Vagina (tissue), 2 donors: Measurements from ENCODE around the gene METTL16. TPM values are rescaled to one million over a fixed set of nuclear protein-coding genes. Genes with fewer than 3 reads are reported as not detected.

ENCODE experiments used
- DNase-seq, 2 donors: peaks; one replicate each; pipeline ENCODE4 v3.0.0-alpha.2; 2017; ENCODE audit errors: extremely low spot score in 2 of 2
- H3K27ac ChIP-seq: fragments of 200-600 bp; sonication (generic); one replicate; pipeline ENCODE4 v1.5.1; 2019
- H3K27me3 ChIP-seq: fragments of 200-600 bp; sonication (generic); one replicate; pipeline ENCODE4 v1.5.1; 2019
- H3K36me3 ChIP-seq, 2 donors: fragments of 200-600 bp; sonication (generic); one replicate each; pipeline ENCODE4 v1.5.1; 2017 to 2019
- H3K4me1 ChIP-seq: fragments of 200-600 bp; sonication (generic); one replicate; pipeline ENCODE4 v1.5.1; 2019
- H3K4me3 ChIP-seq, 2 donors: fragments of 200-600 bp; sonication (generic); 1 replicate in 1 of 2; 2 replicates in 1 of 2; pipeline ENCODE4 v1.5.1; 2016 to 2019
- H3K9me3 ChIP-seq: fragments of 200-600 bp; sonication (generic); one replicate; pipeline ENCODE4 v1.5.1; 2019
- POLR2A ChIP-seq, 2 donors: fragments of 450-650 bp; IDR thresholded peaks; one replicate each; pipeline ENCODE4 v1.6.1; 2017; ENCODE audit warnings: antibody characterized with exemption in 2 of 2, mild to moderate bottlenecking in 2 of 2, moderate library complexity in 2 of 2
- POLR2AphosphoS5 ChIP-seq, 2 donors: sonication (generic); formaldehyde crosslinking; IDR thresholded peaks; one replicate each; pipeline ENCODE4 v1.9.0; 2017; ENCODE audit warnings: antibody characterized with exemption in 2 of 2, mild to moderate bottlenecking in 2 of 2, low read depth in 1 of 2; ENCODE audit not compliant: insufficient read depth in 1 of 2
- intact Hi-C: fragments of 100-400 bp; cut with DNase I; formaldehyde crosslinking; loops from one replicate; pipeline ENCODE4 v1.15.1; 2023
- total RNA-seq: library from RNA; depleted of rRNA; stranded (reverse); fragments of >200 nt; gene quantifications from one replicate; pipeline ENCODE4 v1.2.3, GENCODE V29; 2016
- TF ChIP-seq, protein P1 (sequence below), 3 experiments: fragments of 450-650 bp in 2 of 3; fragments of 200-600 bp in 1 of 3; sonication (generic) in 1 of 3; IDR thresholded peaks; one replicate each; pipeline ENCODE4 v1.5.1; 2017 to 2019; ENCODE audit warnings: antibody characterized with exemption in 3 of 3, mild to moderate bottlenecking in 2 of 3, moderate library complexity in 2 of 3

Gene METTL16
- total RNA-seq, 1 donor from 2014 or later, result 30.4 TPM

DNA sequence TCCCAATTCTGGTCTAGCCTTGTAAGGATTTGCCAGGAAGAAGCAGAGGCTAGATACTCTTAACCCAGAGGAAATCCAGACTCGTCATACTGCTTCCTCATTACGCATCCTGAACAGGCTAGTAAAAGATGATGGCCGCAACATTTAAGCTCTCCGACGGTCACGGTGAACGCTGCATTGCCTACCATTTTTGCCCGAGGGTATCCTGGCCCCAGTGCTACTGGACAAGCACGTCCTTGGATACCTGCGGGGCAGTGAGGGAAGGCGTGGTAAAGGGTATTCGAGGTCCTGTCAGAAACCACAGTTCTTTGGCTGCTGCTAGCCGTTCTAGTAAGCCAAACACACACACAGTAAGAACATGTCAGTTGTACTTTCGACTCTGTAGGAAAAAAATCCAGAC, 36.6 kb downstream of the METTL16 start:
- Histone ChIP-seq H3K36me3 (peaks cover 0 to 40% of the 10 kb centered on the region in 2 donors), H3K27ac (no peak overlapping the region)

DNA sequence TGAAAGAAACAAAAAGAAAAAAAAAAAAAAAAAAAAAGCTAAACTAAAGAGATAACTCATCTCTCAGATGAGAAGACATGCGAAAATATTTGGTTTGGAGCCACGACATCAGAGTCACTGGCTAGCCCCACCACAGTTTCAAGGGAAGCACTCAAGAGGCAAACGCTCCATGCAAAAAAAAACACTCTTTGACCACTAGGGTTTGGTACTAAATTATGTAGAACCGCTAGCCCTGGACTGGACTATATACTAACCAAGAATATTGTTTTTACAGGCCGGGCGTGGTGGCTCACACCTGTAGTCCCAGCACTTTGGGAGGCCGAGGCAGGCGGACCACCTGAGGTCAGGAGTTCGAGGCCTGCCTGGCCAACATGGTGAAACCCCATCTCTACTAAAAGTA, 37.3 kb downstream of the METTL16 start:
- H3K36me3 ChIP-seq, result peaks cover 0 to 40% of the 10 kb centered on the region in 2 donors

More for the DNA sequence above, 36.6 kb downstream of the METTL16 start:
- H3K9me3 ChIP-seq, result no peaks in the 10 kb centered on the region
- no peaks in the 10 kb centered on the region for H3K4me1 ChIP-seq
- TF ChIP-seq POLR2A (IDR thresholded peaks at IDR 0.05) (no peak), POLR2AphosphoS5 (IDR thresholded peaks at IDR 0.05; ENCODE audit: insufficient read depth in 1 of 2, low read depth in 1 of 2) (no peak)
- TF ChIP-seq, protein P1, sequence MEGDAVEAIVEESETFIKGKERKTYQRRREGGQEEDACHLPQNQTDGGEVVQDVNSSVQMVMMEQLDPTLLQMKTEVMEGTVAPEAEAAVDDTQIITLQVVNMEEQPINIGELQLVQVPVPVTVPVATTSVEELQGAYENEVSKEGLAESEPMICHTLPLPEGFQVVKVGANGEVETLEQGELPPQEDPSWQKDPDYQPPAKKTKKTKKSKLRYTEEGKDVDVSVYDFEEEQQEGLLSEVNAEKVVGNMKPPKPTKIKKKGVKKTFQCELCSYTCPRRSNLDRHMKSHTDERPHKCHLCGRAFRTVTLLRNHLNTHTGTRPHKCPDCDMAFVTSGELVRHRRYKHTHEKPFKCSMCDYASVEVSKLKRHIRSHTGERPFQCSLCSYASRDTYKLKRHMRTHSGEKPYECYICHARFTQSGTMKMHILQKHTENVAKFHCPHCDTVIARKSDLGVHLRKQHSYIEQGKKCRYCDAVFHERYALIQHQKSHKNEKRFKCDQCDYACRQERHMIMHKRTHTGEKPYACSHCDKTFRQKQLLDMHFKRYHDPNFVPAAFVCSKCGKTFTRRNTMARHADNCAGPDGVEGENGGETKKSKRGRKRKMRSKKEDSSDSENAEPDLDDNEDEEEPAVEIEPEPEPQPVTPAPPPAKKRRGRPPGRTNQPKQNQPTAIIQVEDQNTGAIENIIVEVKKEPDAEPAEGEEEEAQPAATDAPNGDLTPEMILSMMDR (IDR thresholded peaks at IDR 0.05), result no peak
- no peak for DNase-seq
- no peaks in the 10 kb centered on the region for H3K27me3 ChIP-seq
- intact Hi-C loops, result no loop called here
- no peak overlapping the region for H3K4me3 ChIP-seq

DNA sequence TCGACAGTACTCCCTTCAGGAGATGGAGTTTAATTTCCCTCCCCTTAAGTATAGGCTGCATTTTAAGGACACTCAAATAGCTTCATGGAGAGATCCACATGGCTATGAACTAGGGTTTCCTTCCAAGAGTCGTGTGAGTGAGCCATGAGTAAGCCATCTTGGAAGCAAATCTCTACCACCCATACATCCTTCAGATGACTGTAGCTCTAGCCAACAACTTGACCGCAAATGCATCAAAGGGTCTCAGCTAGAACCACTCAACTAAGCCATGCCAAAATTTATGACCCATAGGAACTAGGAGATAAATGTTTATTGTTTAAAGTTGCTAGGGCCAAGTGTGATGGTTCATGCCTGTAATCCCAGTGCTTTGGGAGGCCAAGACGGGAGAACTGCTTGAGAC, 43.4 kb downstream of the METTL16 start:
- DNase-seq, result no peak
- Histone ChIP-seq H3K27ac (no peak overlapping the region), H3K4me1 (no peaks in the 10 kb centered on the region), H3K27me3 (no peaks in the 10 kb centered on the region), H3K36me3 (peaks cover 0 to 41% of the 10 kb centered on the region in 2 donors), H3K4me3 (no peak overlapping the region), H3K9me3 (no peaks in the 10 kb centered on the region)
- no peak for TF ChIP-seq POLR2AphosphoS5 (IDR thresholded peaks at IDR 0.05; ENCODE audit: insufficient read depth in 1 of 2, low read depth in 1 of 2)
- intact Hi-C loops, result no loop called here

More for the DNA sequence above, 37.3 kb downstream of the METTL16 start:
- TF ChIP-seq, protein P1 (IDR thresholded peaks at IDR 0.05), result no peak
- no peak for TF ChIP-seq POLR2A (IDR thresholded peaks at IDR 0.05)
- TF ChIP-seq POLR2AphosphoS5 (IDR thresholded peaks at IDR 0.05; ENCODE audit: insufficient read depth in 1 of 2, low read depth in 1 of 2), result no peak
- no peak for DNase-seq
- Histone ChIP-seq H3K27me3 (no peaks in the 10 kb centered on the region), H3K4me1 (no peaks in the 10 kb centered on the region), H3K27ac (no peak overlapping the region), H3K4me3 (no peak overlapping the region), H3K9me3 (no peaks in the 10 kb centered on the region)
- intact Hi-C loops, result no loop called here

DNA sequence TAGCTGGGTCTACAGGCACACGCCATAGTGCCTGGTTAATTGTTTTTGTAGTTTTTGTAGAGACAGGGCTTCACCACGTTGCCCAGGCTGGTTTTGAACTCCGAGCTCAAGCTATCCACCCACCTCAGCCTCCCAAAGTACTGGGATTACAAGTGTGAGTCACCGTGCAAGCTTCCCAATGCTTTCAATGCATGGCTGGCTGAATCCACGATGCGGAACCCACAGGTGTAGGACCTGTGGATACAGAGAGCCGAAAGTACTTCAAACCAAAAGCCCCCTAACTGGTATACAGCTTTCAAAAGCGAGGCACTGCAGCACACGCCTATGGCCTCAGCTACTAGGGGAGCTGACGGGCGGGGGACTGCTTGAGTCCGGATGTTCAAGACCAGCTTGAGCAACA, 44.8 kb downstream of the METTL16 start:
- no peaks in the 10 kb centered on the region for H3K27me3 ChIP-seq
- peaks cover 0 to 47% of the 10 kb centered on the region in 2 donors for H3K36me3 ChIP-seq
- H3K27ac ChIP-seq, result no peak overlapping the region
- DNase-seq, result no peak
- H3K4me1 ChIP-seq, result no peaks in the 10 kb centered on the region
- H3K9me3 ChIP-seq, result no peaks in the 10 kb centered on the region
- intact Hi-C loops, result no loop called here
- H3K4me3 ChIP-seq, result no peak overlapping the region
- TF ChIP-seq POLR2AphosphoS5 (IDR thresholded peaks at IDR 0.05; ENCODE audit: insufficient read depth in 1 of 2, low read depth in 1 of 2) (no peak), POLR2A (IDR thresholded peaks at IDR 0.05) (no peak)
- TF ChIP-seq, protein P1 (IDR thresholded peaks at IDR 0.05), result no peak

DNA sequence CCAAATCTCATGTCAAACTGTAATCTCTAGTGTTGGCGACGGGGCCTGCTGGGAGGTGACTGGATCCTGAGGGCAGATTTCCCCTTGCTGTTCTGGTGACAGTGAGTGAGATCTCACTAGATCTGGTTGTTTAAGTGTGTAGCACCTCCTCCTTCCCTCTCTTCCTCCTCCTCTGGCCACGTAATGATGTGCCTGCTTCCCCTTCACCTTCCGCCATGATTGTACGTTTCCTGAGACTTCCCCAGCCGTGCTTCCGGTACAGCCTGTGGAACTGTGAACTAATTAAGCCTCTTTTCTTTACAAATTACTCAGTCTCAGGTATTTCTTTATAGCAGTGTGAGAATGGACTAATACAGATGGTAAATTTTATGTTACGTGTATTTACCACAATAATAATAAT, 49.2 kb downstream of the METTL16 start:
- Histone ChIP-seq H3K4me3 (no peak overlapping the region), H3K27ac (no peak overlapping the region), H3K4me1 (no peaks in the 10 kb centered on the region), H3K27me3 (no peaks in the 10 kb centered on the region), H3K9me3 (no peaks in the 10 kb centered on the region), H3K36me3 (peaks cover 0 to 41% of the 10 kb centered on the region in 2 donors)
- intact Hi-C loops, result no loop called here
- no peak for TF ChIP-seq POLR2A (IDR thresholded peaks at IDR 0.05)
- no peak for TF ChIP-seq POLR2AphosphoS5 (IDR thresholded peaks at IDR 0.05; ENCODE audit: insufficient read depth in 1 of 2, low read depth in 1 of 2)
- TF ChIP-seq, protein P1 (IDR thresholded peaks at IDR 0.05), result no peak
- no peak for DNase-seq
